Body of pancreas (tissue), 4 donors: ENCODE results near the gene ATE1.

Source experiments
- CTCF ChIP-seq, 7 experiments: fragments of 450-650 bp in 4 of 7; fragments of 200-600 bp in 3 of 7; sonication (generic) in 3 of 7; IDR thresholded peaks; one replicate each; pipeline ENCODE4 v1.5.1; 2016 to 2019; ENCODE audit warnings: antibody characterized with exemption in 7 of 7
- POLR2A ChIP-seq, 3 donors: fragments of 450-650 bp; IDR thresholded peaks; one replicate each; pipeline ENCODE4 v1.6.1; 2016; ENCODE audit warnings: antibody characterized with exemption in 3 of 3, mild to moderate bottlenecking in 2 of 3

GRCh38 chr10:121772406-121772805 lies 155.4 kb downstream of the ATE1 start:
- TF ChIP-seq POLR2A (IDR thresholded peaks at IDR 0.05): no peak
- no peak for TF ChIP-seq CTCF (IDR thresholded peaks at IDR 0.05)
